Erythroblast (primary cell): ENCODE data around the gene RNASE12.

Experiments
- DNase-seq, 2 experiments: peaks; one replicate each; lab custom pipeline; 2025; lab: John Stamatoyannopoulos, UW
- GATA1 ChIP-seq: IDR thresholded peaks from 2 replicates; pipeline ENCODE4 v1.6.1; 2011; ENCODE audit warnings: low read depth, mild to moderate bottlenecking, control low read depth, low read length, moderate library complexity
- POLR2A ChIP-seq: IDR thresholded peaks from 2 replicates; pipeline ENCODE4 v1.6.1; 2011; ENCODE audit warnings: mild to moderate bottlenecking, low read length

The RNASE12 gene, protein sequence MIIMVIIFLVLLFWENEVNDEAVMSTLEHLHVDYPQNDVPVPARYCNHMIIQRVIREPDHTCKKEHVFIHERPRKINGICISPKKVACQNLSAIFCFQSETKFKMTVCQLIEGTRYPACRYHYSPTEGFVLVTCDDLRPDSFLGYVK

DNA sequence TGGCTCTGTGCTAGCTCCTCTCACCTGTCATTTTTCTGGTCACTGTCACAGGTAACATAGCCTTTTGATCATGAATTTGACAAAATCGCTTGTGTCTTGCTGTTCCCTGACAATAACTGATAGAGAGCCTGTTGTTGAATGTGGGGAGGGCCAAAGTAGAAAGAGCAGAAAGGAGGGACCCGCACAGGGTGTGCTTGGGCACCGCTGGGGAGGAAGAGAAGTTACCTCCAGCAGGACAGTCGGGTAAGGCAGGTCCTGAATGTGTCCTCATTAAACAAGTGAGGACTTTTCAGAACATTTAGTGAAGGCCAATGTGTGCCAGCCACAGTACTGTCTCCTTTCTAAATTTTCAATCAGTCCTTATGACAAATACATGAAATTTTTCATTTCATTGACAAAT lies at the start of gene RNASE12:
RNASE12 (minus strand) TSS at position 142 of the 400 bp plus-strand sequence. CDS start 653 bp downstream, outside the sequence.
- no peak for DNase-seq
- TF ChIP-seq GATA1 (no peak), POLR2A (no peak)

DNA sequence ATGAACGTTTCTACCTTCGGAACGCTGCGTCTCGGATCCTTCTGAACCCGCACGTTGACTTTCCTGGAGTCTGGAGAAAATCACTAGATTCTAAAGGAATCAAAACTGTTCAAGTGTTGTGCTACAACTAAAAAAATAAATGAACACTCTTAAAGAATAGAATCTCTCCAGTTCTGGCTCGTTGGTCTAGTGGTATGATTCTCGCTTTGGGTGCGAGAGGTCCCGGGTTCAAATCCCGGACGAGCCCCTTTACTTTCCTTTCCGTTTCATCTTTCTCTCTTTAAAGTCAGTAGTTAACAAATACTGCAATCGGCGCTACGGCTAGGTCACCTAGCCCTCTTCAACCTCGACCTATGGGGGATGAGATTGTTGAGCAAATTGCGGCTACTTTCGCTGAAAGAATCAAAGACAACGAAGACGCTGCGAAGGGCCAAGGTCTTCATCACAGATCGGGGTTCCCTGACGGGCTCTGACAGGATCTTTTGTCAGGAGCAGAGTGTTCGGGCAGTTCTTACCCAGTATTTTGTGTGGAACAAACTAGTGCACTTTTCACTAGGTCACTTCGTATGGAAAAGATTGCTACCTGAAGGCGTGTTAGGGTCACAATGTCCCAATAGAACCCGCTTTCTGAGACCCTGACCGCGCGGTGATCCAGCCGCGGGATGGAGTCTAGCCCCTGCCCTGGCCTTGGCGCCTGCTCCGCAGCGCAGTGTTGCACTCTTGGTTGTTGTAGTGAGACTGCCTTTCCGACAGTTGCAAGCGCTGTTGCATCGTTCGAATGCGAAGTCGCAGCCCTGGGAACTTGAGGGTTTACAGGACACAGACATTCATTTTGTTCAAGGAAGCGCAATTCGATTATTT lies 41.9 kb upstream of the RNASE12 start:
- TF ChIP-seq GATA1 (no peak), POLR2A (no peak)
- peak; percentile 86 to 87 for DNase-seq

DNA sequence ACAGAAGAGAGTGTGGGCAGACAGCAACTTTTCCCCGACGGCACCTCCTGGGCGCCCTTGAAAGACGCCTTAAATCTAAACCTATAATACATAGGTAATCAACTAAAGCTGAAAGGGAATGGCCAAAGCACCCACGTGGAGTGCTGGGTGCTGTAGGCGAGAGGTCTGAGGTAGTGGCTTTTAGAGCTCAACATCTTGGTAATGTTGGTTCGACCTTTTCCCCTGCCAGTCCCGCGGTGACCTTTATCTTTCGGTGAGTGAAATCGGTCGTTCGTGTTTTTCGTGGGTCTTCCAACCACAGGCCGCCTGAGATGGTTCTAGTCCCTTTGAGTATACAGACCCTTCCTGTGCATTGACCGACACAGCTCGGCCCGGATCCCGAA lies 41.3 kb upstream of the RNASE12 start:
- DNase-seq, result peak in 1 of 2 experiments; percentile 50
- TF ChIP-seq GATA1, result no peak
- no peak for TF ChIP-seq POLR2A

DNA sequence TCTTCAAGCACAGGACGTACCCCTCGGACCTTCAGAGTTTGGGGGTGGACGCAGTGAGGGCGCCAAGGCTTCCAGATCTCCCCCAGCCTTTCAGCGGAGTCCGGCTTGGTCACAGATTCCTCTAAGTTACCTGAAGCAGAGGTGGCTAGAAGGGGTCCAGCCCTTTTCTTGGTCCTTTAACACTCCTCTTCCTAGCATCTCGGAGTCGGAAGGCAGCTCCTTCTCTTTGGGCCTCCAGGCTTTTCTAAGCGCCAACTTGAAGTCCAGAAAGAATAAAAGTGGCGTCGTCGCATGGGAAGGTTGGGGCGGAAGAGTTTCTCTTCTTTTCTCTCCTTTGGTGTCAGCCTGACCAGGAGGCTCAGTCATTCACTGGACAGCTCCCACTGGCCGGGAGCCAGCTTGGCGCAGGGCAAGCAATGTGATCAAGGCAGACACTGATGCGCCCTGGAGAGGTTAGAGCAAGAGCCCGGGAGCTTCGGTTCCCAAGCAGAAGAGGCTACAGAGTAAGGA lies 40.8 kb upstream of the RNASE12 start:
- peak; percentile 62 to 69 for DNase-seq

DNA sequence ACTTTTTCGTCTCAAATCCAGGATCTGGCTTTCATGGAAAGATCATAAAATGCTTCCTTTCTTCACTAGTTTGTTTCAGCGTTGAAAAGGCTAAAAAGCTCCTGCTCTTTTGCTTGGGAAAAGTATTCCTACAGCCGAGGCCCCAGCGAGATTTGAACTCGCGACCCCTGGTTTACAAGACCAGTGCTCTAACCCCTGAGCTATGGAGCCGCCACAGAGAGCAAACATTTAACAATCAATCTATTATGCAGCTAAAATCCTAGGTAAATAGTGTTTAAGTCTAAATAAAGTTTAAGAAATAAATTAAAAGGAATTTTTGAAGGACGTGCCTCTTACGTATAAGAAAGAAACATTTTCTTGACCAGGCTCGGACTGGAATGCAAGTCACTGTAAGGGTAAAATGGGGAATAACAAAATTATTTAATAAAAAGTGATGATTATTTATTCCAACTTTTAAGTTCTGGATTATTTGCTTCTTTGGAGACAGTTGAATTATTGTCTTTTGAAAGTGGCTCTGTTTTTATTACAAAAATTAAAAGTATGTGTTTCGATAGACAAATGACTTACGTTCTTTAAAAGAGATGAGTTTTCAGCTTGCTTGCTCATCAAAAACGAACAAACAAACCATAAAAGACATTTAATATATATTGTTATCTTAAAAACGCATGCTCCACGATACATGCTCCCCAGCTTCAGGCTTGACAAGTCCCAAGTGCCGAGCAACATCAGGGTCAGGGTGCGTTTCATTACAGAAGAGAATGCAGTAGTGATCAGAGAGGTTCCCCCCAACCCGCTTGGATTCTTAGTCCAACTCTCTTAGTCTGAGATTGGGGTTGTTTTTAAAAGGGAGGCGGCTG lies 40.1 kb upstream of the RNASE12 start:
- DNase-seq, result peak; percentile 72 to 78
- no peak for TF ChIP-seq POLR2A
- TF ChIP-seq GATA1, result no peak

More for the DNA sequence above, 40.8 kb upstream of the RNASE12 start:
- TF ChIP-seq POLR2A (no peak), GATA1 (no peak)

DNA sequence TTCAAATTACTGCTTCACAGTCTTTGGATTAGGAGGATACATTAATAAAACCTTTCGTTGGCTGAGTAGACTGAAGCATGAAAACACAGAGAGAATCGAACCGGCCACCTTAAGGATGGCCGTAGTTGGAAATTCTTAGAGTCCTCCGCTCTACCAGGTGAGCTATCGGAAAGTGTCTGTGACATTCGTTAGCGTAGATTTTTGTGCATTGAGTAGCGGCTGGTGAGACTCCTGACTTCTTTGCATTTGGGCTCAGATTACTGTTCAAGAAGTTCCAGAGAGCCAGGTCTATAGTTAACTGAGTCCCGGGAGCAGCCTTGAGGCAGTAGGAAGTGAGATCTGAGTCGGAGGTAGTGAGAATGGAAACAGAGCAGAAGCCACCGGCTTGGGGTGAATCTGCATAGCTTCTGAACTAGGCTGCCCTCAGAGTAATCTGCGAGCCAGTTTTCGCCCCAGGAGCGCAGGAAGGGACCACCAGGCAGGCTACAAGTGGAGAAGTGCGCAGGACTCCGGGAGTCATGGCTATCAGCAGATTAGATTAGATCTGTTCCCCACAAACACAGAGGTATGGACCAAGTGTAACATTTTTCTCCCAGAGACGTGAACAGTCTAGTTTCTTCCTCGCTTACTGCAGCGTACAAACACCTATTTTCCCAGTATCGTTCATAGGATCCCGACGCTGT lies 39.3 kb upstream of the RNASE12 start:
- TF ChIP-seq GATA1 (no peak), POLR2A (no peak)
- peak; percentile 50 to 51 for DNase-seq

DNA sequence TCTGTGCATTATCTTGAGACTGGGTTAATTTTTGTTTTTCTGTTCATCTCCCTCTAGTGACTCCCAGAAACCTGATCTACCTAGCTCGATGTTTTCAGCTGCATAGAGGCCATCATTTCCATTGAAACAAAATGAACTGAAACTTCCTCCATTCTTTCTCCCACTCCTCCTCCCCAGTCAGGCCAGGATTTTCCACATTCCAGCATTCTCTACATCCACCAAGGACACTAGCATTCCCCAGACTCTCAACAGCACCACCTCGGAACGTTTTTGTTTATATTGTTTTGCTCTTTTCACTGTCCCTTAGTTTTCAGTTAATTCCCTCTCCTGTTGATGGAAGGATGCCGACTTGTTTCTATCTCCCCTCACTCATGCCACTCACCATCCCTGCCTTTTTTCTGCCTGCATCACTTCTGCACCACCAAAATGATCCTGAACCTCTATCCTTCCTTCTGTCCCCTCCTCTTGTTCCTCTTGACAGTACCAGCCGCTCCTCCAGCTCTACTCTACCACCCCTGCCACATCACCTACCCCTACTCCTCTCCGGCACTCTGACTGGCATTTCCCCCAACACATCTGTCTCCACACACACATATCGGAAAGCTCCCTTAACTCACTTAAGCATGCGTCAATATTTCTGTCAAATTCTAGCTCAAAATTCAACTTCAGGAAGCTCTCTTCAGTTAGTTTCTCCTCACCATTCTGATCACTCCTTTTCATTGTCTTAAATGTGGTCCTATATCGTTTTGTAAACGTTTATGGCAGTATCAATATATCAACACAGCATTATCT lies 37.1 kb upstream of the RNASE12 start:
- DNase-seq, result no peak
- no peak for TF ChIP-seq GATA1
- no peak for TF ChIP-seq POLR2A

DNA sequence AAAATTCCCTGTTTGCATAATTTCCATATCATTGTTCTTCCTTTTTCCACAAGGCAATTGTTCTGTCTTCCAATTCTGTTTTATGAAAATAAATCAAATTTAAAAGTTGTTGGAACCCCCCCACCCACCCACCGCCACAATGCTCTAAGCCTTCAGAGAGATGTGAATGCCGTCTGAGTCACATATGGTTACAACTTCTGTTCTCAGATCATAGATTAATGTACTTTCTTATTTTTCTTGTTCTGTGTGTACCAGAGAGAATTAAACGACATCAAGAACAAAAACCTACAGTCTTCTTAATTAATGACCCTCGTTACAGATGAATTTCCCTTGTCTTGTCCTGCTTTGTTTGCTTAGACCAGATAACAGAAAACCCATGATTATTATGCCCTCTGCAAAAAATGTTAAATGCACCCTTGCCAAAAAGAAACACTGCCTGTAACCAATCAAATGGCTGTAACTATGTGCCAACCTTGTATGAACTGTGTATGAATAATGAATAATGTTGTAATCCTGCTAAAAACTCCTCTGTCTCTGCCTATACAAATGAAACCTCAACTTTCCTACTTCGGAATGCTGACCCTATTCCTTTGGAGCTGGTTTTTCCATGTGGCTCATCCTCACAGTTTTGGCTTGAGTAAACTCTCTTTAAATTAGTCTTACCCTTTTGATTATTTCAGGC lies 36.3 kb upstream of the RNASE12 start:
- DNase-seq, result no peak

DNA sequence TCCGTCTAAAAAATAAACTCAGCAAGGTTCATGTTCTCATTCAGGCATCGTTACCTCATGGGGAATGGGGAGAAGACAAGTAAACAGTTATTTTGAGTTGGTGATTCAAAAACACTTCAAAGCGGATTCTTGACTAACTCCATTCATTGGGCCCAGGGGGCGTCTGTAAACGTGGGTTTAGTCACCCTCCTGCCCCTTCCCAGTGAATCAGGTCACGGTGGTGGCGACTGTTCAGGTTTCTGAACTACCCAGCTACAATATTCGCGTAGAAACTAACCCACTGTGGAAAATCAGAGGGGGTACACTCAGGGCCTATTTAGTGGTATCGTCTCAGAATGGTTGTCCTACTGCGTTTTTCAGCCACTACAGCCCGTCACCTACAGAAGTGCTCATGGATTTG lies 35.1 kb upstream of the RNASE12 start:
- DNase-seq, result no peak
- TF ChIP-seq GATA1, result no peak
- TF ChIP-seq POLR2A, result no peak

More for the DNA sequence above, 36.3 kb upstream of the RNASE12 start:
- no peak for TF ChIP-seq POLR2A
- TF ChIP-seq GATA1, result no peak

DNA sequence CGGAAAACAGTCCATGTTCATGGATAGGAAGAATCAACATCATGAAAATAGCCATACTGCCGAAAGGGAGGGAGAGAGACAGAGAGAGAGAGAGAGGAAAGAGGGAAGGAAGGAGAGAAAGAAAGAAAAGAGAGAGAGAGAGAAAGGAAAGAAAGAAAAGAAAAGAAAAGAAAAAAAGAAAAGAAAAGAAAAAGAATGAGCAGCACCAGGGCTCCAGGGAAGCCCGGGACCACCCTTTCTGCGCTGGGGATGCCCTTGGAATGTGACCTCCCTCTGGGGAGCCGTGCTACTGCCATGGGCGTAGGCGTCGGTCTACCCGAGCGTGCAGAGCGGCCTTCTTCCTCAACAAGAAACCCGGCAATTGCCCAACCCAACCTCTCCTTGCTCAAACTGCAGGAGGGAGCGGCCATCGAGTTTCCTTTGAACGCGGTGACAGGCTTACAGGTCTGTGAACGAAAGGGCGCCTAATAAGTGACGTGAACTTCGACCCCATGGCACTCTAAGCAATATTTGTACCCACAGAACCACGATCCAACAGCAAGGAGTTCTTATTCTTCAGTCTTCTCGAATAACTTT lies 33.4 kb upstream of the RNASE12 start:
- peak; percentile 78 to 82 for DNase-seq
- no peak for TF ChIP-seq GATA1
- TF ChIP-seq POLR2A, result no peak

DNA sequence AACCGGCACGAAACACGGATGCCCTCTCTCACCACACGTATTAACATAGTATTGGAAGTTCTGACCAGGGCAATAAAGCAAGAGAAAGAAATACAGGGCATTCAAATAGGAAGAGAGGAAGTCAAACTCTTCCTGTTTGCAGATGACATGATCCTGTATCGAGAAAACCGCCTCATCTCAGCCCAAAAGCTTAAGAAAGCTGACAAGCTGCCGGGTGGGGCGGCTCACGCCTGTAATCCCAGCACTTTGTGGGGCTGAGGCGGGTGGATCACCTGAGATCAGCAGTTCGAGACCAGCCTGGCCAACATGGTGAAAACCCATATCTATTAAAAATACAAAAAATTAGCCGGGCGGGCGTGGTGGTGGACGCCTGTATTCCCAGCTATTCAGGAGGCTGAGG lies 32.6 kb upstream of the RNASE12 start:
- peak; percentile 40 for DNase-seq
- no peak for TF ChIP-seq GATA1
- TF ChIP-seq POLR2A, result no peak
